AG04450 (cell line): Measurements from ENCODE around the gene PHF20. TPM values are rescaled to one million over a fixed set of nuclear protein-coding genes. Genes with fewer than 3 reads are reported as not detected.
A peak's percentile ranks its signal among the peaks of the same experiment; 100 is the strongest.

Source experiments
- CTCF ChIA-PET: fragments of 300-600, 350-600 bp; formaldehyde crosslinking; extraction: SDS; loops from one replicate; lab custom pipeline; 2022; ENCODE audit warnings: antibody characterized with exemption, inconsistent platforms; lab: Charles Lee
- POLR2A ChIA-PET: fragments of 350-600 bp; formaldehyde crosslinking; extraction: SDS; loops from one replicate; lab custom pipeline; 2021; ENCODE audit warnings: antibody characterized with exemption, inconsistent platforms; lab: Yijun Ruan, JAX
- DNase-seq: peaks from one replicate; pipeline ENCODE4 v3.0.0-alpha.2; 2011; ENCODE audit warnings: low read depth, low spot score
- H3K27ac ChIP-seq: one replicate; pipeline ENCODE4 v1.5.1; 2012; ENCODE audit warnings: low read depth, low read length, control low read depth
- H3K27me3 ChIP-seq: one replicate; pipeline ENCODE4 v1.6.0; 2012; ENCODE audit warnings: low read length; ENCODE audit not compliant: control insufficient read depth, insufficient read depth
- H3K4me3 ChIP-seq: 2 replicates; pipeline ENCODE4 v1.5.1; 2011; ENCODE audit warnings: mild to moderate bottlenecking, low read depth, low read length, control low read depth
- H3K9me3 ChIP-seq: 2 replicates; pipeline ENCODE4 v1.5.1; 2012; ENCODE audit warnings: low read length; ENCODE audit not compliant: control insufficient read depth, insufficient read depth
- polyA plus RNA-seq: library from polyadenylated mRNA; depleted of rRNA; stranded (reverse); fragments of >200 nt; gene quantifications from 2 replicates; pipeline ENCODE4 v1.2.3, GENCODE V29; 2011
- TF ChIP-seq, protein P1 (sequence below): IDR thresholded peaks from 2 replicates; pipeline ENCODE4 v1.5.1; 2011; ENCODE audit warnings: low read depth, low read length, control low read depth, inconsistent platforms

The PHF20 gene
- polyA plus RNA-seq, 1 experiment: 30.6 TPM

- TF ChIP-seq, protein P1, sequence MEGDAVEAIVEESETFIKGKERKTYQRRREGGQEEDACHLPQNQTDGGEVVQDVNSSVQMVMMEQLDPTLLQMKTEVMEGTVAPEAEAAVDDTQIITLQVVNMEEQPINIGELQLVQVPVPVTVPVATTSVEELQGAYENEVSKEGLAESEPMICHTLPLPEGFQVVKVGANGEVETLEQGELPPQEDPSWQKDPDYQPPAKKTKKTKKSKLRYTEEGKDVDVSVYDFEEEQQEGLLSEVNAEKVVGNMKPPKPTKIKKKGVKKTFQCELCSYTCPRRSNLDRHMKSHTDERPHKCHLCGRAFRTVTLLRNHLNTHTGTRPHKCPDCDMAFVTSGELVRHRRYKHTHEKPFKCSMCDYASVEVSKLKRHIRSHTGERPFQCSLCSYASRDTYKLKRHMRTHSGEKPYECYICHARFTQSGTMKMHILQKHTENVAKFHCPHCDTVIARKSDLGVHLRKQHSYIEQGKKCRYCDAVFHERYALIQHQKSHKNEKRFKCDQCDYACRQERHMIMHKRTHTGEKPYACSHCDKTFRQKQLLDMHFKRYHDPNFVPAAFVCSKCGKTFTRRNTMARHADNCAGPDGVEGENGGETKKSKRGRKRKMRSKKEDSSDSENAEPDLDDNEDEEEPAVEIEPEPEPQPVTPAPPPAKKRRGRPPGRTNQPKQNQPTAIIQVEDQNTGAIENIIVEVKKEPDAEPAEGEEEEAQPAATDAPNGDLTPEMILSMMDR: no peak
- H3K4me3 ChIP-seq: no peak overlapping the region
- CTCF ChIA-PET: interaction anchor here (1.0 to 1.2 kb wide), 2 partner anchors 8 to 149 kb away, joined by 3 to 6 read pairs; no protein-coding TSS in a partner anchor
- no peak overlapping the region for H3K27ac ChIP-seq
- no peaks in the 10 kb centered on the region for H3K9me3 ChIP-seq
- POLR2A ChIA-PET: interaction anchor here (0.7 to 1.3 kb wide), 3 partner anchors 25 to 349 kb away, joined by 3 to 4 read pairs (median 3); partner anchors contain the start of genes NFS1 and ROMO1
- no peaks in the 10 kb centered on the region for H3K27me3 ChIP-seq
- no peak for DNase-seq
These were observed 35.9 kb upstream of the PHF20 start for GRCh38 chr20:35735826-35736470.

- H3K27me3 ChIP-seq: no peaks in the 10 kb centered on the region
- H3K9me3 ChIP-seq: peaks cover 4% of the 10 kb centered on the region; the same call in 1 of the 2 replicates
- ChIA-PET POLR2A (interaction anchor here (0.7 to 1.2 kb wide), 3 partner anchors 147 to 262 kb away, joined by 5 to 8 read pairs (median 5); no protein-coding TSS in a partner anchor), CTCF (no interaction called here)
- H3K4me3 ChIP-seq: no peak overlapping the region
- no peak for DNase-seq
- no peak overlapping the region for H3K27ac ChIP-seq
- TF ChIP-seq, protein P1: no peak
These were observed 33.9 kb upstream of the PHF20 start for GRCh38 chr20:35737865-35738333.

DNA sequence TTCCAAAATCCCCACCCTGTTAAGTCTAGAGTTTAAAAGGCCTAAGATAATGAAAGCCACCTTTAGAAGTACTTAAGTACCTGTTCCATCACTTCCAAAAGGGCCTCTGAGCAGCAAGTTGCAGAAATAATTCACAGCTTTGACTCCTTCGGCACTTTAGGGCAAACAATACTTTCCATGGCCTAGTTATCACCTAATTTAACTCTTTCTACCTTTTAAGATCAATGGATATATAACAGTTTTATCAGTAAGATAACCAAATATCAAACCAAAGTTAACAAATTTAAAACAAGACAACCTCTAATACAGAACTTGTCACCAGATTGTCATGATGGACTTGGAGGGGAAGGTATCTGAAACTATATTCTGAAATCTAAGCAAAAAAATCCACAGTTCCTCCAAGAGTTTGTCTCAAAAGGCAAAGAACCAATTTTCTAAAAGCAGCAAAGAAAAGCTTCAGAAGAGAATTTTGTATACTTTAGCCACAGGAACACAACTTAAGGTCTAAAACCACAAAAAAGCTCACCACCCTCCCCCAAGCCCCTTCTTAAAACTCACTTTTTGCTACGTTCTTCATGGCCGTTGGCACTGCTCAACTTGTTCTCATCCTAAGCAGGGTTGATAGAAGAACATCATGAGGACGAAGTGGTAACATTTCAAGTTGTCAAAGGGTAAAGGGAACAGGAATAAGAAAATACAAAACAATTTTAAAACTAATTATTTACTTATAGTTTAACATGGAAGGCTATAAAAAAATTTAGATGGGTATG, 33.2 kb upstream of the PHF20 start:
- DNase-seq: no peak
- Histone ChIP-seq H3K27ac (no peak overlapping the region), H3K27me3 (no peaks in the 10 kb centered on the region), H3K9me3 (peaks cover 4% of the 10 kb centered on the region; the same call in 1 of the 2 replicates), H3K4me3 (peak overlapping the region; percentile 36)
- ChIA-PET CTCF (interaction anchor here (1.6 to 1.9 kb wide), 2 partner anchors 146 to 216 kb away, joined by 7 to 8 read pairs; partner anchors contain the start of gene SCAND1), POLR2A (no interaction called here)
- TF ChIP-seq, protein P1: no peak

DNA sequence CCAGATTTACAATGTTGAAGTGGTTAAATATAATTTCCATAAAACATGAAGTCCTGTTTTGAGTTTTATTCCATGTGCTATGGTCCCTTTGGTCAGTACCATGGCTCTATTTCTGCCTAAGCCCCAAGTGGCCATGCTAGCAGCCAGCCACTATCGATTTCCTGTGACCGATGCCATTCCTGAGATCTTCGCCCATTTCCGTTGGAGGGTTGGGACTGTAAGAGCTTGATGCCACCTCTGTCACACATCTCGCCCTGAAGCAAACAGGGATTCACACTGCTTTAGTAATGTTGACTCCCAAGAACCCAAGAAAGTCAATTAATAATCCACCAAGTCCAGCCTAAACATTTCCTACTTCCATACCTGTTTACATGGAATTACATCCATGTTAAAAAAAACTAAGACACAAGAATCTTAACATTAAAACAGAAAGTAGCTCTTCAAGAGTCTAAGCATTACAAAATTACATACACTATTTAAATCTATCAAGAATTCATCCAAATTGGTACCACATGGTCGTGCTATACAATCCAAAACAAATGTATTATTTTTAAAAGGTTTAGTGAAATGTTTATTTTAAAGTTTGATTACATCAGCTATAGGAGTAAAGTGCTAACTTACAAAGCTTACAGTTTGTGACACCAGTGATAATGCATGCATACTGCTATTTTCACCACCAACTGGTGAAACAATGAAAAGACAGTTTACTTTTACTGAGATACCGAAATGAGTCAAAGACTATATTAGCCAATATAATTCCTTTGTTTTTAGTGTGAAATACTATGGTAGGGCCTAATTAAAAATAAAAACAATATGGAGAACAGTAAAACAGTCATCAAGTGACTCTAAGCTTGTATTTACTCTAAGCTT, 32.3 kb upstream of the PHF20 start:
- H3K4me3 ChIP-seq: peak overlapping the region; percentile 89
- CTCF ChIA-PET: interaction anchor here (0.6 to 1.9 kb wide), 3 partner anchors 12 to 215 kb away, joined by 5 to 8 read pairs (median 7); partner anchors contain the start of gene SCAND1
- TF ChIP-seq, protein P1: peak; percentile 31; the same call in 1 of the 2 replicates
- no peaks in the 10 kb centered on the region for H3K27me3 ChIP-seq
- DNase-seq: no peak
- POLR2A ChIA-PET: interaction anchor here (0.8 kb wide), 2 partner anchors 14 to 31 kb away, joined by 8 to 9 read pairs; no protein-coding TSS in a partner anchor
- peaks cover 4% of the 10 kb centered on the region; the same call in 1 of the 2 replicates for H3K9me3 ChIP-seq
- no peak overlapping the region for H3K27ac ChIP-seq
